ENCODE data around the gene PTGDR2. TPM values are rescaled to one million over a fixed set of nuclear protein-coding genes. Genes with fewer than 3 reads are reported as not detected.
"Not testable (repeated sequence)": the region's sequence is repeated elsewhere in the genome, so short reads cannot be mapped to it uniquely, and the experiment has no call there.

The PTGDR2 gene
- total and polyA plus RNA-seq, 4 donors: 1.2 to 3.8 (median 2.5) TPM

DNA sequence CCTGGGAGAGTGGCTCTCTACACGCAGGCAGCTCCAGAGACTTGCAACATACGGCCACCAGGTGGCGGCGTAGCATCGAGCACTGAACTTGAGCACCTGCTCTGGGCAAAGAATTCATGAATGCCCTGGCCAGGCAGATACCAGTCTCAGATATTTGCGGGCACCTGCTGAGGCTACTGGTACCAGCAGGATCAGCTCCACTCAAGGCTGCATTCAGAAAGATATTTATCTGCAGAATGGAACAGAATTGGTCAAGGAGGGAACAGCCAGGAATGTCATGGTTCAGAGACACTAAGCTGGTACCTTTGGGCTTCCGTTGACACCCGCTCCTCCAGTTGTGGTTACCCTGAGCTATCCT lies 24.6 kb downstream of the PTGDR2 start:
- no peak overlapping the region for H3K27ac ChIP-seq (ENCODE audit: low read depth, low read length)
- peak; percentile 62 to 94 (median 72) for DNase-seq (ENCODE audit: low read depth in 4 of 6, low spot score in 6 of 6)
- no peaks in the 10 kb centered on the region for H3K9me3 ChIP-seq (ENCODE audit: control insufficient read depth, insufficient read depth, low read length)
- no peaks in the 10 kb centered on the region for H3K27me3 ChIP-seq (ENCODE audit: control insufficient read depth, insufficient read depth, low read length)
- 20% methylated on average over 8 of the region's 8 CpGs for WGBS (ENCODE audit: insufficient coverage)
- peaks cover 3% of the 10 kb centered on the region for H3K4me1 ChIP-seq (ENCODE audit: control insufficient read depth, insufficient read depth, low read length)
- no peaks in the 10 kb centered on the region for H3K36me3 ChIP-seq (ENCODE audit: control insufficient read depth, insufficient read depth, low read length)
- no peak overlapping the region for H3K4me3 ChIP-seq (ENCODE audit: low read depth, low read length)

- H3K4me3 ChIP-seq (ENCODE audit: low read depth, low read length): no peak overlapping the region
- H3K9me3 ChIP-seq (ENCODE audit: control insufficient read depth, insufficient read depth, low read length): no peaks in the 10 kb centered on the region
- no peaks in the 10 kb centered on the region for H3K27me3 ChIP-seq (ENCODE audit: control insufficient read depth, insufficient read depth, low read length)
- H3K27ac ChIP-seq (ENCODE audit: low read depth, low read length): no peak overlapping the region
- H3K4me1 ChIP-seq (ENCODE audit: control insufficient read depth, insufficient read depth, low read length): peaks cover 3% of the 10 kb centered on the region
- DNase-seq (ENCODE audit: low read depth in 4 of 6, low spot score in 6 of 6): no peak
- 41% methylated on average over 8 of the region's 10 CpGs for WGBS (ENCODE audit: insufficient coverage)
- H3K36me3 ChIP-seq (ENCODE audit: control insufficient read depth, insufficient read depth, low read length): no peaks in the 10 kb centered on the region
Measured at GRCh38 chr11:60830478-60831142, 25.1 kb downstream of the PTGDR2 start.

GRCh38 chr11:60825790-60826189 lies 30.0 kb downstream of the PTGDR2 start:
- H3K9me3 ChIP-seq (ENCODE audit: control insufficient read depth, insufficient read depth, low read length): no peaks in the 10 kb centered on the region
- no peak for DNase-seq (ENCODE audit: low read depth in 4 of 6, low spot score in 6 of 6)
- WGBS (ENCODE audit: insufficient coverage): 78% methylated on average over 6 of the region's 6 CpGs

DNA sequence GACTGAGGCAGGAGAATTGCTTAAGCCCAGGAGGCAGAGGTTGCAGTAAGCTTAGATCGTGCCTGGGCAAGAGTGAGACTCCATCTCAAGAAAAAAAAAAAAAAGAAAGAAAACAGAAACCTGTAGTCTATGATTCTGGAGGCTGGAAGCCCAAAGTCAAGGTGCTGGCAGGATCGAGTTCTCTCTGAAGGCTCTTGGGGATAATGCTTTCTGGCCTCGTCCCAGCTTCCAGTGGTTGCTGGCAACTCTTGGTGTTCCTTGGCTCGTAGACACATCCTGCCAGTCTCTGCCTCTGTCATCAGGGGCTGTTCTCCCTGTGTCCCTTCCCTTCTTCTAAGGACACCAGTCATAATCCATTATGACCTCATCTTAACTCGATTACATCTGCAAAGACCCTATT lies 30.6 kb downstream of the PTGDR2 start:
- 76% methylated on average over 4 of the region's 5 CpGs for WGBS (ENCODE audit: insufficient coverage)
- H3K36me3 ChIP-seq (ENCODE audit: control insufficient read depth, insufficient read depth, low read length): no peaks in the 10 kb centered on the region
- no peaks in the 10 kb centered on the region for H3K9me3 ChIP-seq (ENCODE audit: control insufficient read depth, insufficient read depth, low read length)
- no peaks in the 10 kb centered on the region for H3K4me1 ChIP-seq (ENCODE audit: control insufficient read depth, insufficient read depth, low read length)
- DNase-seq (ENCODE audit: low read depth in 4 of 6, low spot score in 6 of 6): no peak
- no peaks in the 10 kb centered on the region for H3K27me3 ChIP-seq (ENCODE audit: control insufficient read depth, insufficient read depth, low read length)
- no peak overlapping the region for H3K4me3 ChIP-seq (ENCODE audit: low read depth, low read length)
- H3K27ac ChIP-seq (ENCODE audit: low read depth, low read length): no peak overlapping the region

More at GRCh38 chr11:60825790-60826189, 30.0 kb downstream of the PTGDR2 start:
- Histone ChIP-seq H3K27ac (ENCODE audit: low read depth, low read length) (no peak overlapping the region), H3K4me1 (ENCODE audit: control insufficient read depth, insufficient read depth, low read length) (no peaks in the 10 kb centered on the region), H3K4me3 (ENCODE audit: low read depth, low read length) (no peak overlapping the region), H3K27me3 (ENCODE audit: control insufficient read depth, insufficient read depth, low read length) (no peaks in the 10 kb centered on the region), H3K36me3 (ENCODE audit: control insufficient read depth, insufficient read depth, low read length) (no peaks in the 10 kb centered on the region)

DNA sequence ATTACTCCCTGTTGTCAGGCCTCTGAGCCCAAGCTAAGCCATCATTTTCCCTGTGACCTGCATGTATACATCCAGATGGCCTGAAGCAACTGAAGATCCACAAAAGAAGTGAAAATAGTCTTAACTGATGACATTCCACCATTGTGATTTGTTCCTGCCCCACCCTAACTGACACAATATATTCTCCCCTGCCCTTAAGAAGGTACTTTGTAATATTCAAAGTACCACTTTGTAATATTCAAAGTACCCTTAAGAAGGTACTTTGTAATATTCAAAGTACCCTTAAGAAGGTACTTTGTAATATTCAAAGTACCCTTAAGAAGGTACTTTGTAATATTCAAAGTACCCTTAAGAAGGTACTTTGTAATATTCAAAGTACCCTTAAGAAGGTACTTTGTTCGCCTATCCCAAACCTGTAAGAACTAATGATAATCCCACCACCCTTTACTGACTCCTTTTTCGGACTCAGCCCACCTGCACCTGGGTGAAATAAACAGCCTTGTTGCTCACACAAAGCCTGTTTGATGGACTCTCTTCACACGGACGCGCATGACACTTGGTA lies 31.9 kb downstream of the PTGDR2 start:
- not testable (repeated sequence) for H3K9me3 ChIP-seq (ENCODE audit: control insufficient read depth, insufficient read depth, low read length); H3K36me3 ChIP-seq (ENCODE audit: control insufficient read depth, insufficient read depth, low read length); H3K4me1 ChIP-seq (ENCODE audit: control insufficient read depth, insufficient read depth, low read length); DNase-seq (ENCODE audit: low read depth in 4 of 6, low spot score in 6 of 6); H3K4me3 ChIP-seq (ENCODE audit: low read depth, low read length); H3K27me3 ChIP-seq (ENCODE audit: control insufficient read depth, insufficient read depth, low read length); H3K27ac ChIP-seq (ENCODE audit: low read depth, low read length)
- WGBS (ENCODE audit: insufficient coverage): 95% methylated on average over 4 of the region's 5 CpGs

DNA sequence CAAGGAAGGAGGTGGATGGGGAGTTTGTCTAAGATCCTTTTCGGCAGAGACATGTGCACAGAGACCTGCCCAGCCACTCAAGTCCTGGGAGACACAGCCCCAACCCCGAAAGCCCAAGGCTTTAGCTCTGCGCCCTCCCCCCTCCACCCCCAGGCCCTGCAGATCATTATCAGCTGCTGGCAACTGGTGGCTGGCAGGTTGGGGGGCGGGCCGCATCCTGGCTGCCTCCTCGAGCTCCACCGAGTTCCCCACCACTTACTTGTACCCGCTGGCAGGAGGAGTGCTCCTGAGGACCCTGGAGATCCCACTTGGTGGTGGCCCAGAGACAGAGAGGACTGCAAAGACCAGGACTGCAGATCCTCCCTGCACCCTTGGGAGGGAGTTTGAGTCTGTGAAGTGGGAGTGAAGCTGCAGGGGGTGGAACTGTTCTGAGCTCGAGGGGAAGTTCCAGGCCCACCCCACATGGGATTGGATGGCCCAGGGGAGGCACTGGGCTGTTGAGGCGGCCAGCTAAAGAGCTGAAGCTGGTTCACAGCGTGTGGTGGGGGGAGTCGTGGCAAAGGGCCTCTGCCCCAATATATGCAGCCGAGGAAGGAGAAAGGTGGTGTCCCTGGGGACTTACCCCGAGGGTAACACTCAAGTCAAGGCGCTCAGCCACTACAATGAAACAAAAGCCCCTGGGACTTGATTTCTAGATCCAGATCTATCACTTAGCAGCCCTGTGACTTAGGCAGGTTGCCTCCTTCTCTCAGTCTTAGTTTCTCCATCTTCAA lies 33.7 kb downstream of the PTGDR2 start:
- Histone ChIP-seq H3K27ac (ENCODE audit: low read depth, low read length) (no peak overlapping the region), H3K4me3 (ENCODE audit: low read depth, low read length) (no peak overlapping the region), H3K4me1 (ENCODE audit: control insufficient read depth, insufficient read depth, low read length) (no peaks in the 10 kb centered on the region), H3K36me3 (ENCODE audit: control insufficient read depth, insufficient read depth, low read length) (no peaks in the 10 kb centered on the region), H3K9me3 (ENCODE audit: control insufficient read depth, insufficient read depth, low read length) (peaks cover 4% of the 10 kb centered on the region), H3K27me3 (ENCODE audit: control insufficient read depth, insufficient read depth, low read length) (no peaks in the 10 kb centered on the region)
- no peak for DNase-seq (ENCODE audit: low read depth in 4 of 6, low spot score in 6 of 6)
- WGBS (ENCODE audit: insufficient coverage): 70% methylated on average over 14 of the region's 15 CpGs

GRCh38 chr11:60818057-60818456 lies 37.7 kb downstream of the PTGDR2 start:
- no peaks in the 10 kb centered on the region for H3K36me3 ChIP-seq (ENCODE audit: control insufficient read depth, insufficient read depth, low read length)
- no peak overlapping the region for H3K27ac ChIP-seq (ENCODE audit: low read depth, low read length)
- H3K4me3 ChIP-seq (ENCODE audit: low read depth, low read length): no peak overlapping the region
- WGBS (ENCODE audit: insufficient coverage): 84% methylated on average over 3 of the region's 4 CpGs
- DNase-seq (ENCODE audit: low read depth in 4 of 6, low spot score in 6 of 6): no peak
- no peaks in the 10 kb centered on the region for H3K4me1 ChIP-seq (ENCODE audit: control insufficient read depth, insufficient read depth, low read length)
- H3K27me3 ChIP-seq (ENCODE audit: control insufficient read depth, insufficient read depth, low read length): no peaks in the 10 kb centered on the region
- peaks cover 8% of the 10 kb centered on the region for H3K9me3 ChIP-seq (ENCODE audit: control insufficient read depth, insufficient read depth, low read length)

DNA sequence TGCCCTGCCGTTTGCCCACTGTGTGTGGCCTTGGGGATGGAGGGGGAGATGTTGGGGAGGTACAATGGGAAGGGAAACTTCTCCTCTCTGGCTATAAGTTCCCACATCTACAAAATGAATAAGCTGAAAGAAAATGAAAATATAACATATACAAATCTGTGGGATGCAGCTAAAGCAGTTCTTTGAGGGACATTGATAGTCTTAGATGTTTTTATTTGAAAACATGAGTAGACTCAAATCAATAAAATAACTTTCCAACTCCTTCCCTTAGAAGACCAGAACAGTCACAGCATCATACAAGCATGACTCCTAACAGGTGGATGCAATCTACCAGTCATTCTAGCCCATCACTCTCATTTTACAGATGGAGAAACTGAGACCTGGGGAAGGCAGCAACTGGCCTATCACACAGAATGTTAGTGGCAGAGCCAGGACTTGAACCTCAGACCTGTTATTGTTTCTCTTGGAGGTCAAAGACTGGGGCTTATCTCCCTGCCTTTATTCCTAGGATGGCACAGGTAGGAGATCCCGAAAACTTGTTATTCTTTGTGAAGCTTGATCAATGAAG lies 39.1 kb downstream of the PTGDR2 start:
- Histone ChIP-seq H3K36me3 (ENCODE audit: control insufficient read depth, insufficient read depth, low read length) (no peaks in the 10 kb centered on the region), H3K27ac (ENCODE audit: low read depth, low read length) (no peak overlapping the region), H3K4me1 (ENCODE audit: control insufficient read depth, insufficient read depth, low read length) (no peaks in the 10 kb centered on the region), H3K27me3 (ENCODE audit: control insufficient read depth, insufficient read depth, low read length) (no peaks in the 10 kb centered on the region), H3K9me3 (ENCODE audit: control insufficient read depth, insufficient read depth, low read length) (peaks cover 8% of the 10 kb centered on the region), H3K4me3 (ENCODE audit: low read depth, low read length) (no peak overlapping the region)
- WGBS (ENCODE audit: insufficient coverage): 89% methylated on average over 1 of the region's 2 CpGs
- DNase-seq (ENCODE audit: low read depth in 4 of 6, low spot score in 6 of 6): no peak

GRCh38 chr11:60814112-60814511 lies 41.6 kb downstream of the PTGDR2 start:
- Histone ChIP-seq H3K9me3 (ENCODE audit: control insufficient read depth, insufficient read depth, low read length) (peaks cover 8% of the 10 kb centered on the region), H3K27ac (ENCODE audit: low read depth, low read length) (no peak overlapping the region), H3K4me1 (ENCODE audit: control insufficient read depth, insufficient read depth, low read length) (no peaks in the 10 kb centered on the region), H3K4me3 (ENCODE audit: low read depth, low read length) (no peak overlapping the region), H3K36me3 (ENCODE audit: control insufficient read depth, insufficient read depth, low read length) (no peaks in the 10 kb centered on the region), H3K27me3 (ENCODE audit: control insufficient read depth, insufficient read depth, low read length) (no peaks in the 10 kb centered on the region)
- WGBS (ENCODE audit: insufficient coverage): no CpG with 5 or more reads among the region's 2 CpGs
- DNase-seq (ENCODE audit: low read depth in 4 of 6, low spot score in 6 of 6): no peak
